ENCODE results near the gene FOXN3.
"Not testable (repeated sequence)": the region's sequence is repeated elsewhere in the genome, so short reads cannot be mapped to it uniquely, and the experiment has no call there.

FOXN3 gene

GRCh38 chr14:89277203-89277602 is 139.8 kb downstream of the FOXN3 start:
- DNase-seq (ENCODE audit: low spot score): no peak

GRCh38 chr14:89276424-89276975 is 140.5 kb downstream of the FOXN3 start:
- no peak for DNase-seq (ENCODE audit: low spot score)

DNA sequence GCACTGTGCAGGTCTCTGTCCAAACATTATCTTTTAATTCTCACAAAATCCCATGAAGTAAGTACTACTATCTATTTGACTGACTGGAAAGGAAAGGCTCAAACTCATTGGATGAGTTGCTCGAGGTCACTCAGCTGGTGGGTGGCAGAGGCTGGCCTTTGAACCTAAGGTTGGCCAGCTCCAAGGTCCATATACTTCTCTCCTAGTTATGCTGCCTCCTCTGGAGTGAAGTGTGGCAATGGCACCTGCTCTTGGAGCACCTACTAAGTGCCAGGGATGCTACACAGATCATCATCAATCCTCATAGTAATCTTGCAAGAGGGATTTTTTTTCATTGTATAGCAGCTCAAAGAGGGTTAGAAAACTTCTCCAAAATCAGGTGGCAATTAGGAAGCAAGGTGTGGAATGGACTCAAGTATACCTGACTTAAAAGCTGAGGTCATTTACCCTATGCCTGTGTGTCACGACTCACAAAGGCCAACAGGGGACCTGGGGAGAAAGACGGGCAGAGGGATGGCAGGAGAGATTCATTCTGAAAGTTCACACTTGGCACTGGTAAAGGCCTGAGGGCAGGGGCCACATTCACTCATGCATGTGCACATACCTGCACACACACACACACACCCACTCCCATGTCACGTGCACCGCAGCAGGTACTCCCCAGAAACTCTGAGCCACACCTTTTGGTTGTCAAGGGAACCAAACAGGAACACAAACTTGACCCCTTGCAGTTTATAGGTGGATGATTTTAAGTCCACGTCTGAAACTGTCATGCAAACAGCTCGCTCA is 146.4 kb downstream of the FOXN3 start:
- DNase-seq (ENCODE audit: low spot score): no peak

DNA sequence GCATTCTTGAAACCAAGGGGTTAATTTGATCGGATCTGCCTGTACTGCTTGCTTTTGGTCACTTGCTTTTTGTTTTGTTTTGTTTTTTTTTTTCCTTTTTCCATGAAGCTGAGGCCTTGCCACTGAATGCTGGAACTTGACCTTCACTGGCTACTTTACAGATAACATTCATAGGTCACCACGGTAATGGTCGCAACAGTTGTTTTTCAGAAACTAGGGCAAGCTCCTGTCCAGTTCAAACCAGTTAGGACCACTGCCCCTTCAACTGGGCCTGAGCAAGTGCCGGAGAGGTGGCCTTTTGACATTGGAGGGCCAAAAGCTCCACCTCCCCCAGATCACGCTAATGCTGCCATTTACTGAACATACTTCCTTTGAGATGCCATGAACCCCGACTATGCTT is 147.6 kb downstream of the FOXN3 start:
- DNase-seq (ENCODE audit: low spot score): no peak

DNA sequence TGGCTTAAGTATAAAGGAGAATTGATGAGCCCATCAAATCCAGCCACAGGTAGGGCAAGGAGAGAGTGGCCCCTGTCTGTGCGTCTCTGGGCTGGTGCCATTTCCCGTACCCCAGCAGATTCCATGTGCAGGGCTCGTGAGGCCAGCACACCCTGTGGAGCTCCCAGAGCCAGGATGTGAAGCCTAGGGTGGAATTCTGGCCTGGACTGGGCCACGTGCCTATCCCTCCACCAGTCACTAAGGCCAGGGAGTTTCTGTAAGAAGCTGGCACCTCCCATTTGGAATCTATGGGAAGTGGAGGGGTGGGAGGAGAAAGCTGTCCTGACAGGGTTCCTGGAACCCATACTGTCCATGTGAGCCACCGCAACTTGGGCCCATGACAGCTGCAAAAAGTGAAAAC is 148.5 kb downstream of the FOXN3 start:
- DNase-seq (ENCODE audit: low spot score): no peak

DNA sequence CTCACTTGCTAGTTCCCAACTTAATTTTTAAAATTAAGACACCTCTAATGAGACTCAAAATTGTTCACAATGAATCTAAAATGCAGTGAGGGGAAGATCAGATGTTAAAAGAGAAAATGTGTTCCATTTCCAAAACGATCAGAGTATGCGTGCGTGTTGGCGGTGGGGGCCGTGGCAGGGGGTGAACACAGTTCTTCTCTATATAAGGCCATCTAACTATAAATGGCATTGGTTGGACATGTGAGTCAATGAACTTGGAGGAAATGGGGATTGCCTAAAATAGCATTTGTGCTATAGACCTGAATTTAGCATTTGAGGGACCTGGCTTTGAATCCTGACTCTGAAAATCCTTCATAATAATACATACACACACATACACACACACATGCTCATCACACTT is 149.4 kb downstream of the FOXN3 start:
- no peak for DNase-seq (ENCODE audit: low spot score)

GRCh38 chr14:89267163-89267562 is 149.9 kb downstream of the FOXN3 start:
- no peak for DNase-seq (ENCODE audit: low spot score)

DNA sequence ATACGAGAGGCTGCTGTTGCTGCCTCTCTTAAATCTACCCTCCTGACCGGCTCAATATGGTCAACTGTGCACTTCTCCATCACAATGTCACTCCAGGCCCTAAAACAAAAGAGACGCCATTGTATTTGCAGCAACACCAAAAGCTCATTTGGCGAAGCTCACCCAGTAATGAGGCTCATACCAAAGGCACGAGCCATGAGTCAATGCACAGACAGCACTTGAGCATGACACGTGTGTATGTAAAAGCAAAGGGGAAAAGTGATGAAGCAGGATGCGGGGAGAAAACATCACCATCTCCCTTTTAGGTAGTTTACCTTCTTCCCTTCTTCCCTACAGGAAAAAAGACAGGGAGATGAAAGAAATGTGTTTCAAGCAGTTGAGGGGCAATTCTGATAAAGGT is 150.3 kb downstream of the FOXN3 start:
- peak; percentile 25 for DNase-seq (ENCODE audit: low spot score)

GRCh38 chr14:89265234-89265633 is 151.8 kb downstream of the FOXN3 start:
- no peak for DNase-seq (ENCODE audit: low spot score)

GRCh38 chr14:89264196-89264800 is 152.7 kb downstream of the FOXN3 start:
- no peak for DNase-seq (ENCODE audit: low spot score)

DNA sequence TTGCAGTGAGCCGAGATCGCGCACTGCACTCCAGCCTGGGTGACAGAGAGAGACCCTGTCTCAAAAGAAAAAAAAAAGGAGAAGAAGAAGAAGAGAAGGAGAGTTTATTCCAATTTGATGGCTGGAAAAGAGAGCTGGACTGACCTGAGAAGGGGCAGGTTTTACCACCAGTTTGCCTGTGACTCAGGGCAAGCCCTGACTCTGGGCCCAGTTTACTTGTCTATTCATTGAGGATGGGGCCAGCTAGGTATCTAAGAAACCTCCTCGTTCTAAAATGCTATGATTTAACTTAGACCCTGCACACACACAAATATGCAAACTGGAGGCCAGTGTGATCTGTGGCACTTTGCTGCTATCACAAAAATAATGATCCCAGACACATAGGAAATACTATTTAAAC is 155.0 kb downstream of the FOXN3 start:
- DNase-seq (ENCODE audit: low spot score): no peak

GRCh38 chr14:89260898-89261297 is 156.1 kb downstream of the FOXN3 start:
- DNase-seq (ENCODE audit: low spot score): no peak

GRCh38 chr14:89259951-89260609 is 157.0 kb downstream of the FOXN3 start:
- DNase-seq (ENCODE audit: low spot score): no peak

GRCh38 chr14:89258728-89259273 is 158.2 kb downstream of the FOXN3 start:
- no peak for DNase-seq (ENCODE audit: low spot score)

DNA sequence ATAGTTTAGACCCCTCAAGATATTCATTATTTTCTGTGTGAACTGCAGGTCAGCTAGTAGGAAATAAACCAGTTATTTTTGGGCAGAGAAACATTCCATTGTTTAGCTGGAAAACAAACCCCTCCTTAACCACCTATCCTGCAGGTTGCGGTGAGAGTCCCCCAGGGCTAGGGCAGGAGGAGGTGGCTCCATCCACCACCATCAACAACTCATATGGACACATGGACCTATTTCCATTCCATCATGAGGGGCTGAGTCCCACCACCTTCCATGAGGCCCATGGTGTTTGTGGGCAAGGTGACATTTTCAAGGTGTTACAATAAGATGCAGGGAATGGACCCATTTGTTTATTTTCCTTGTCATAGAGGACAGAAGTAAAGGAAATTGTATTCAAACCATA is 160.1 kb downstream of the FOXN3 start:
- no peak for DNase-seq (ENCODE audit: low spot score)

GRCh38 chr14:89256283-89256682 is 160.8 kb downstream of the FOXN3 start:
- DNase-seq (ENCODE audit: low spot score): no peak

DNA sequence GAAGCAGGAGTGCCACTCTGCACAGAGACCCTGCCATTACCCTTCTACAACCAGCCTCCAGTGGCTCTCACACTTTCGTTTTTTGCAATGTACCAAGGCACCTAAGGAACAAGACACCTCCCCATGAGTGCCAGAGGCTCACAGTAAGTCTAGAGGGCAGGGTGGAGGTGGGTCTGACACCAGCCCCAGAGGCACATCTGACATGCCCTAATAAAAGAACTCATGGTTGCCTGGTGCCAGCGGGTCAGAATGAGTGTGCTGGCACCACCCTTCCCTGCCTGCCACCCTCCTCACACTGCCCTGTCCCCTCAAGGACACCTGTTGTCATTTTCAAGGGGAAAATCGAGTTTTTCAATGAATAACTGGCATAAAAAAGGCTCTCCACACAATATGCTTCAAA is 161.2 kb downstream of the FOXN3 start:
- no peak for DNase-seq (ENCODE audit: low spot score)

- no peak for DNase-seq (ENCODE audit: low spot score)
Observed at GRCh38 chr14:89255012-89255411, 162.0 kb downstream of the FOXN3 start.

DNA sequence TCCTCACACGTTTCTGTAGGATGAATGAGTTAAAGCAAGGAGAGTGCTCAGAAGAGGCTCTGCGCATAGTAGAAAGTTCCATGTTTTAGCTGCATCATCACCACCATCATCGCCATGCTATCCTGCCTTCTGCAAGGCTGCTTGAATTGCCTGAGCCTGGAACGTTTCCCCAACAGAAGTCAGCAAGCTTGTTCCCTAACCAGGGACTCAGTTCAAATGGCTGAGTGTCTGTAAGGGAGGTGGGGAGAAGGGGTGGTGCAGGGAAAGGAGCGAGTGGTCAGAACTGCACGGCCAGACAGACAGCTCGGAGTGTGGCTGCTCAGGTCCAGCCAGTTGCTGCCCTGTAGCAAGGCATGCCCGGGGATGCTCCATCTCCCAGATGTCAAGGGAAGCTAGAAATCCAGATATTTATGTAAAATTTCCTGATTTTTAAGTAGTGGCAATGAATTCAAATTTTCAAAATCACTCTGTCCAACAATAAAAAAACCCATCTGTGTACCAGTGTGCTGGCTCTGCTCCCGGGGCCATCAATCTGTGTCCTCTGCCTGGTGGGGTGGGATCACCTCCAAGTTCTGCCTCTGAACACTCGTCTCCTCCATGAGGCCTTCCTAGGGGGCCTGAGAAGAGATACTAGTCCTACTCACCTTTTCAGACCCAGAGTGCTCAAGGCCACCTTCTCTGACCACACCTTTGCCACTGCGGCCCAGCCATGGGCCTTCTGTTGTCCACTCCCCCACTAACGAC is 162.7 kb downstream of the FOXN3 start:
- DNase-seq (ENCODE audit: low spot score): no peak

DNA sequence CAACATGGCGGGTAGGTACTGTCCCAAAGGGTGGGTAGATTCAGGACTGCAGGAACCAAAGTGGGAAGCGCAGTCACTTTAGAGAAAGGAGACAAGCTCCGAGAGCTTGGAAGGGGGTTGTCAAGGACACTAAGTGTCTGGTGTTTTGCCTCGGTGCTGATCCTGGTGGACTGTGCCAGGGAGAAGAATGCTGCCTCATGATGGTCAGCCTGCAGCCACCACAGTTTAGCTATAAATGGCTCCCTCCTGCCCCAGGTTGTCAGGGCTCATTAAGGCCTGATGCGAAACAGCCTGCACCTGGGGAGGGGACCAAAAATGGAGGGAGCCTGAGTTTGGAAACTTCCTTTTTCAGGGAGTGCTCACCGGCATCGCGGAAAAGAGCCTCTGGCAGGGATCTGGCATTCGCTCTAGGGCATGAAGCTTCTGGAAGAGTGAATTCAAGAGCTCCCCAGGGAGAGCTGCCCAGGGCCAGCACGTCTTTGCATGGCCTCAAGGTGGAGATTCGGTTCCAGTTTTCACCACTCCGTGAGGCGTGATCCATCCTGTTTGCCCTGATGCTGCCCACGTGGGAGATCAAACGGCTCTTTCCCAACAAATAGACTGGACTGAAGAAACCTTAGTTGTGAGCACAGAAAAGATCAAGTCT is 164.0 kb downstream of the FOXN3 start:
- no peak for DNase-seq (ENCODE audit: low spot score)

- no peak for DNase-seq (ENCODE audit: low spot score)
Observed at GRCh38 chr14:89251061-89251460, 166.0 kb downstream of the FOXN3 start.

DNA sequence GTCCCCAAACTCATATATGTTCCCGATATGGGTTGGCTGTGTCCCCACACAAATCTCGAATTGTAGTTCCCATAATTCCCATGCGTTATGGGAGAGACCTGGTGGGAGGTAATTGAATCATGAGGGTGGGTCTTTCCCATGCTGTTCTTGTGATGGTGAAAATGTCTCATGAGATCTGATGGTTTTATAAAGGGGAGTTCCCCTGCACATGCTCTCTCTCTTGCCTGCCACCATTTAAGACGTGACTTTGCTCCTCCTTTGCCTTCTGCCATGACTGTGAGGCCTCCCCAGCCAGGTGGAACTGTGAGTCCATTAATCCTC is 166.4 kb downstream of the FOXN3 start:
- not testable (repeated sequence) for DNase-seq (ENCODE audit: low spot score)
